ENCODE results near the gene DNAJC1. TPM values are rescaled to one million over a fixed set of nuclear protein-coding genes. Genes with fewer than 3 reads are reported as not detected.

The DNAJC1 gene
- total and polyA plus RNA-seq, 2 of the 8 experiments (the other 6 are each of a cell fraction or from before 2014, with no cell fraction given), result 6.8 to 14.8 TPM

- Histone ChIP-seq H4K20me1 (replicated peaks in 1 of 2; ENCODE audit: control insufficient read depth in 1 of 2, insufficient read depth in 2 of 2, low read length in 2 of 2) (no peaks in the 10 kb centered on the region), H2BK15ac (ENCODE audit: low read length) (no peak overlapping the region), H2BK12ac (ENCODE audit: low read depth, low read length) (no peak overlapping the region), H2AK5ac (ENCODE audit: low read depth, low read length) (no peak overlapping the region), H4K5ac (ENCODE audit: insufficient read length, low read depth, low read length) (no peak overlapping the region), H3K23me2 (ENCODE audit: low read depth, low read length) (peaks cover 3% of the 10 kb centered on the region; the same call in 1 of the 2 replicates), H4K91ac (replicated peaks; ENCODE audit: insufficient read length, low read length) (no peak overlapping the region), H2AFZ (ENCODE audit: low read length) (no peak overlapping the region), H3K4ac (replicated peaks; ENCODE audit: insufficient read length, low read depth, low read length) (no peak overlapping the region), H3K79me1 (ENCODE audit: low read depth, low read length) (no peaks in the 10 kb centered on the region), H3K36me3 (ENCODE audit: control insufficient read depth in 2 of 4, insufficient read depth in 4 of 4, low read length in 3 of 4) (no peaks in the 10 kb centered on the region), H2BK120ac (replicated peaks; ENCODE audit: low read depth, low read length) (no peak overlapping the region), H3K14ac (ENCODE audit: insufficient read length) (no peak overlapping the region), H3K9me3 (ENCODE audit: insufficient read depth in 2 of 2, low read depth in 1 of 2, low read length in 1 of 2) (no peaks in the 10 kb centered on the region), H3K18ac (ENCODE audit: extremely low read depth, low read length) (no peak overlapping the region), H3K27ac (ENCODE audit: low read depth, low read length) (no peak overlapping the region), H3K23ac (ENCODE audit: insufficient read length) (no peak overlapping the region), H4K8ac (ENCODE audit: extremely low read depth, insufficient read depth, low read length) (no peak overlapping the region), H2BK5ac (ENCODE audit: low read depth, low read length) (no peak overlapping the region), H3K4me2 (ENCODE audit: insufficient read depth in 1 of 2, low read depth in 2 of 2, low read length in 2 of 2) (no peak overlapping the region), H3K27me3 (replicated peaks in 1 of 4; ENCODE audit: control insufficient read depth in 3 of 4, extremely low read depth in 1 of 4, insufficient read depth in 3 of 4, low read length in 3 of 4) (no peaks in the 10 kb centered on the region), H3K56ac (replicated peaks; ENCODE audit: insufficient read length, low read depth, low read length) (no peak overlapping the region), H3K9ac (replicated peaks in 1 of 4; ENCODE audit: extremely low read depth in 1 of 4, low read depth in 3 of 4, low read length in 3 of 4) (no peak overlapping the region), H3K4me1 (replicated peaks in 1 of 4; ENCODE audit: control insufficient read depth in 3 of 4, insufficient read depth in 4 of 4, low read length in 3 of 4) (peaks cover 0 to 3% (median 1%) of the 10 kb centered on the region in 4 experiments; a peak in 2 of 7 replicates), H2BK20ac (ENCODE audit: low read length) (no peak overlapping the region), H3K79me2 (ENCODE audit: control insufficient read depth in 1 of 2, insufficient read depth in 2 of 2, low read length in 2 of 2) (no peaks in the 10 kb centered on the region), H3K4me3 (ENCODE audit: extremely low read depth in 1 of 4, insufficient read depth in 2 of 4, low read depth in 3 of 4, low read length in 4 of 4) (no peak overlapping the region)
- CTCF ChIA-PET (ENCODE audit: partially characterized antibody), result interaction anchor here (2.1 kb wide), 1 partner anchor 13 kb away, joined by 8 read pairs; no protein-coding TSS in a partner anchor
- POLR2A ChIA-PET (ENCODE audit: partially characterized antibody), result no interaction called here
- FAIRE-seq (no peak), DNase-seq (ENCODE audit: low read depth in 1 of 2, low spot score in 2 of 2) (no peak)
- WGBS, 2 experiments (ENCODE audit: extremely low coverage in 1 of 2, insufficient coverage in 1 of 2, insufficient read length in 1 of 2, insufficient replicate concordance in 2 of 2, low coverage in 1 of 2, low lambda C conversion rate in 2 of 2, missing lambda C conversion rate in 1 of 2), result 86% methylated on average over 5 of the region's 5 CpGs; no CpG with 5 or more reads in 1 of the 2 experiments
- TF ChIP-seq CBX8 (IDR thresholded peaks at IDR 0.05; ENCODE audit: borderline replicate concordance, low read depth, low read length), result no peak
- TF ChIP-seq BACH1 (IDR thresholded peaks at IDR 0.05; ENCODE audit: low read length), result no peak
- TF ChIP-seq POU5F1 (IDR thresholded peaks at IDR 0.05; ENCODE audit: low read depth, low read length), result no peak
- TF ChIP-seq RNF2 (IDR thresholded peaks at IDR 0.05; ENCODE audit: borderline replicate concordance, low read depth, low read length, missing control alignments, poor library complexity, severe bottlenecking), result no peak
- TF ChIP-seq POLR2AphosphoS5 (IDR thresholded peaks at IDR 0.05; ENCODE audit: low read depth, low read length), result no peak
- TF ChIP-seq SP4 (IDR thresholded peaks at IDR 0.05; ENCODE audit: low read length), result no peak
- no peak for TF ChIP-seq ATF3 (IDR thresholded peaks at IDR 0.05; ENCODE audit: insufficient read depth, low read depth, low read length)
- no peak for TF ChIP-seq CTCF (IDR thresholded peaks at IDR 0.05; ENCODE audit: control extremely low read depth in 1 of 3, insufficient read depth in 1 of 3, low read depth in 1 of 3, low read length in 3 of 3)
- TF ChIP-seq FOSL1 (IDR thresholded peaks at IDR 0.05; ENCODE audit: insufficient read depth, low read depth, low read length), result no peak
Measured at GRCh38 chr10:21797984-21798765, 205.4 kb downstream of the DNAJC1 start.
